ENCODE results near the gene ASTN2. TPM values are rescaled to one million over a fixed set of nuclear protein-coding genes. Genes with fewer than 3 reads are reported as not detected.

Gene ASTN2
- total and polyA plus RNA-seq, 4 donors, result 0.57 to 2.9 (median 1.4) TPM

- H3K36me3 ChIP-seq (ENCODE audit: control insufficient read depth in 4 of 4, insufficient read depth in 3 of 4, low read depth in 1 of 4, low read length in 3 of 4), result no peaks in the 10 kb centered on the region
- H3K27me3 ChIP-seq (ENCODE audit: control insufficient read depth in 4 of 4, insufficient read depth in 4 of 4, low read length in 3 of 4), result peaks cover 0 to 4% (median 1%) of the 10 kb centered on the region in 4 donors
- no peak overlapping the region for H3K4me3 ChIP-seq (ENCODE audit: low read depth in 1 of 3, low read length in 3 of 3)
- DNase-seq (ENCODE audit: low spot score), result no peak
- 61% methylated on average over 2 of the region's 2 CpGs for WGBS
- TF ChIP-seq ZBTB33 (IDR thresholded peaks at IDR 0.05), result no peak
- no peak for TF ChIP-seq RXRA (IDR thresholded peaks at IDR 0.05)
- no peak for TF ChIP-seq MAX (IDR thresholded peaks at IDR 0.05)
- no peak for TF ChIP-seq HNF4G (IDR thresholded peaks at IDR 0.05)
- TF ChIP-seq RAD21 (IDR thresholded peaks at IDR 0.05), result no peak
- no peak for TF ChIP-seq REST (IDR thresholded peaks at IDR 0.05)
- TF ChIP-seq JUND (IDR thresholded peaks at IDR 0.05), result no peak
- TF ChIP-seq GABPA (IDR thresholded peaks at IDR 0.05 in 1 of 2, conservative IDR thresholded peaks at IDR 0.05 in 1 of 2), result no peak
- no peak for TF ChIP-seq TAF1 (conservative IDR thresholded peaks at IDR 0.05)
- TF ChIP-seq CTCF (IDR thresholded peaks at IDR 0.05; ENCODE audit: low read depth, low read length, missing input control), result no peak
- no peak for TF ChIP-seq FOXA1 (IDR thresholded peaks at IDR 0.05)
- TF ChIP-seq EGR1 (IDR thresholded peaks at IDR 0.05; ENCODE audit: low read depth in 2 of 2), result no peak
- no peak for TF ChIP-seq ATF3 (IDR thresholded peaks at IDR 0.05)
- TF ChIP-seq NR2F2 (IDR thresholded peaks at IDR 0.05), result no peak
- no peak for TF ChIP-seq YY1 (IDR thresholded peaks at IDR 0.05)
- TF ChIP-seq SP1 (IDR thresholded peaks at IDR 0.05), result no peak
- TF ChIP-seq FOXA2 (IDR thresholded peaks at IDR 0.05), result no peak
- no peak overlapping the region for H3K27ac ChIP-seq (ENCODE audit: low read depth in 1 of 2, low read length in 2 of 2)
- no peak overlapping the region for H3K9ac ChIP-seq (ENCODE audit: low read depth in 1 of 2, low read length in 2 of 2)
- H3K4me1 ChIP-seq (ENCODE audit: control insufficient read depth in 4 of 4, insufficient read depth in 4 of 4, low read length in 3 of 4), result no peaks in the 10 kb centered on the region
- H3K9me3 ChIP-seq (ENCODE audit: control insufficient read depth in 4 of 4, low read length in 3 of 4), result no peaks in the 10 kb centered on the region
Observed at GRCh38 chr9:117156144-117156688, 258.6 kb downstream of the ASTN2 start.

All from liver (tissue), 9 donors.